Fibroblast of lung (primary cell): ENCODE results near the gene TSPOAP1.

Experiments used
- CTCF ChIP-seq, 2 donors: IDR thresholded peaks in 1 of 2; conservative IDR thresholded peaks in 1 of 2; 1 replicate in 1 of 2; 2 replicates in 1 of 2; pipeline ENCODE4 v1.5.1; 2011 to 2012; ENCODE audit warnings: low read length in 2 of 2, control low read depth in 1 of 2, inconsistent platforms in 1 of 2, low read depth in 1 of 2, mild to moderate bottlenecking in 1 of 2
- EZH2 ChIP-seq: IDR thresholded peaks from 2 replicates; pipeline ENCODE4 v1.5.1; 2012; ENCODE audit warnings: low read length, control low read depth, mild to moderate bottlenecking; ENCODE audit errors: missing control alignments

GRCh38 chr17:58344047-58344790 is 15.6 kb upstream of the TSPOAP1 start:
- TF ChIP-seq EZH2, result no peak
- TF ChIP-seq CTCF (conservative IDR thresholded peaks at IDR 0.05 in 1 of 2, IDR thresholded peaks at IDR 0.05 in 1 of 2; ENCODE audit: low read depth in 1 of 2, low read length in 2 of 2), result no peak
